ENCODE data around the gene MFGE8.

The MFGE8 gene

DNA sequence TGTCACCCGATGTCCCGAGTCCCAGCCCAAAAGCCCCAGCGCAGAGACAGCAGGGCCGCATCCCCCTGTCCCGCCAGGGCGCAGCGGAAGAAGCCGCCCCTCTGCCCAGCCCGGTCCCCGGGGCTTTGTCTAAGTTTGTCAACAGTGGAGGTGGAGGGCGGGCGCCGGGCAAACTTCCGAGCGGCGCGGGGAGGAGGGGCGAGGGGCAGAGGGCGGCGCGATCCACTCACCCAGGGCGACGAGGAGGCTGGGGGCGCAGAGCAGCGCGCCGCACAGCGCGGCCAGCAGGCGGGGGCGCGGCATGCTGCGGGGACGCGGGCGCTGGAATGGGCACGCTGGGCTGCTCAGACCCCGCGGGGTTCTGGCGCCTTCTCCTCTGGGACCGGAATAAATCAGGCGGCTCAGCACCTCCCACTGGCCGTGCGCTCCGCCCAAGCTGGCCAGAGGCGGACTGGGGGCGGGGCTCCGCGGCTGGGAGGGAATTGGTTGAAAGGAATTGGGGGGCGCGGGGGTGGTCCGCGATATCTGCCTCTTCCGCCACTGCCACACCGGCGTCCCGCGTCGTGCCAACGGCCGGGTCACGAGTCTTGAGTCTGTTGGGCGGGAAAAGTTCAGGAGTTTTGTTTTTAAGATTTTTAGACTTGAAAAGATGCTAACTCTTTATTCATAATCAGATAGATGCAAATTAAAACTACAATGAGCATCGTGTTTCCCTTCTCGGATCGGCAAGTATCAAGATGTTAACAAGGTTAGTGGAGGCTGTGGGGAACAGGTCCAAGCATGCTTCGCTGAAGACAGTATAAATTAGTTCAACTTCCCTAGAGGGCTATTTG, at the start of gene MFGE8:
Gene MFGE8 (minus strand): TSS at position 363 of the 833 bp plus-strand sequence. CDS start 60 bp downstream, at position 303.
- H3K27ac ChIP-seq (ENCODE audit: low read depth, low read length), result peak within 1 kb of the TSS; percentile 46
- no peaks in the 10 kb centered on the region for H3K27me3 ChIP-seq (ENCODE audit: low read length)
- H3K9me2 ChIP-seq (replicated peaks; ENCODE audit: insufficient read depth, low read length), result no peaks in the 10 kb centered on the region
- peak within 1 kb of the TSS; percentile 96 for H2AFZ ChIP-seq (ENCODE audit: low read depth, low read length, severe bottlenecking)
- no peaks in the 10 kb centered on the region for H3K36me3 ChIP-seq (ENCODE audit: low read length)
- H3K4me3 ChIP-seq (ENCODE audit: insufficient read depth, low read length, poor library complexity, severe bottlenecking), result peak within 1 kb of the TSS; percentile 64
- H3K79me2 ChIP-seq (ENCODE audit: insufficient read depth, low read length), result no peaks in the 10 kb centered on the region
- H3K4me2 ChIP-seq (ENCODE audit: low read depth, low read length, poor library complexity, severe bottlenecking), result peak within 1 kb of the TSS; percentile 92
- no peaks in the 10 kb centered on the region for H3K9me3 ChIP-seq (ENCODE audit: insufficient read depth, low read length)
- TF ChIP-seq EZH2phosphoT487 (conservative IDR thresholded peaks at IDR 0.05; ENCODE audit: low read length), result no peak
- no peak for TF ChIP-seq CTCF (IDR thresholded peaks at IDR 0.05; ENCODE audit: insufficient read depth, low read length, poor library complexity, severe bottlenecking)
- H4K20me1 ChIP-seq (ENCODE audit: low read depth, low read length), result no peaks in the 10 kb centered on the region
- peak within 1 kb of the TSS; percentile 66 for H3K9ac ChIP-seq (ENCODE audit: low read length)
- no peaks in the 10 kb centered on the region for H3F3A ChIP-seq (ENCODE audit: insufficient read depth)

DNA sequence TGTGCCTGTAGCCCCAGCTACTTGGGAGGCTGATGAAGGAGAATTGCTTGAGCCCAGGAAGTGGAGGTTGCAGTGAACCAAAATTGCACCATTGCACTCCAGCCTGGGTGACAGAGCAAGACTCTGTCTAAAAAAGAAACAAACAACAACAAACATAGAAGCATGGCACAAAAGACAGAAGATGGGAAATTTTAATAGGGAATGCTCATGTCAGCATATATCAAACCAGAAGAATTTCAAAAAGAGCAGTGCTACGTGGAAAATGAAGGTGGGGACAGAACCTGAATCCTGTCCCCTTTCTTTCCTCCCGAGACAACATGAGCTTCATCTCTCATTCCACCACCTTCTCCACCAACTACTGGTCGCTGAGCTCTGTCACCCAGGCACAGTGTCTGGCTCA, 46.3 kb upstream of the MFGE8 start:
- Histone ChIP-seq H3K9me3 (ENCODE audit: insufficient read depth, low read length) (no peaks in the 10 kb centered on the region), H3K4me2 (ENCODE audit: low read depth, low read length, poor library complexity, severe bottlenecking) (no peak overlapping the region), H3K9me2 (replicated peaks; ENCODE audit: insufficient read depth, low read length) (no peaks in the 10 kb centered on the region), H2AFZ (ENCODE audit: low read depth, low read length, severe bottlenecking) (no peak overlapping the region), H4K20me1 (ENCODE audit: low read depth, low read length) (no peaks in the 10 kb centered on the region), H3K27me3 (ENCODE audit: low read length) (no peaks in the 10 kb centered on the region), H3K9ac (ENCODE audit: low read length) (no peak overlapping the region), H3K27ac (ENCODE audit: low read depth, low read length) (no peak overlapping the region), H3K36me3 (ENCODE audit: low read length) (no peaks in the 10 kb centered on the region), H3F3A (ENCODE audit: insufficient read depth) (no peaks in the 10 kb centered on the region), H3K79me2 (ENCODE audit: insufficient read depth, low read length) (no peaks in the 10 kb centered on the region), H3K4me3 (ENCODE audit: insufficient read depth, low read length, poor library complexity, severe bottlenecking) (no peak overlapping the region)
- TF ChIP-seq CTCF (IDR thresholded peaks at IDR 0.05; ENCODE audit: insufficient read depth, low read length, poor library complexity, severe bottlenecking) (no peak), EZH2phosphoT487 (conservative IDR thresholded peaks at IDR 0.05; ENCODE audit: low read length) (no peak)

GRCh38 chr15:88956906-88957305, 43.7 kb upstream of the MFGE8 start:
- no peak overlapping the region for H2AFZ ChIP-seq (ENCODE audit: low read depth, low read length, severe bottlenecking)
- no peaks in the 10 kb centered on the region for H3K9me3 ChIP-seq (ENCODE audit: insufficient read depth, low read length)
- H3K9ac ChIP-seq (ENCODE audit: low read length), result no peak overlapping the region
- no peaks in the 10 kb centered on the region for H3K27me3 ChIP-seq (ENCODE audit: low read length)
- no peaks in the 10 kb centered on the region for H3F3A ChIP-seq (ENCODE audit: insufficient read depth)
- no peak overlapping the region for H3K27ac ChIP-seq (ENCODE audit: low read depth, low read length)
- no peaks in the 10 kb centered on the region for H3K36me3 ChIP-seq (ENCODE audit: low read length)
- TF ChIP-seq EZH2phosphoT487 (conservative IDR thresholded peaks at IDR 0.05; ENCODE audit: low read length) (no peak), CTCF (IDR thresholded peaks at IDR 0.05; ENCODE audit: insufficient read depth, low read length, poor library complexity, severe bottlenecking) (no peak)
- H3K9me2 ChIP-seq (replicated peaks; ENCODE audit: insufficient read depth, low read length), result no peaks in the 10 kb centered on the region
- H4K20me1 ChIP-seq (ENCODE audit: low read depth, low read length), result no peaks in the 10 kb centered on the region
- no peaks in the 10 kb centered on the region for H3K79me2 ChIP-seq (ENCODE audit: insufficient read depth, low read length)
- H3K4me3 ChIP-seq (ENCODE audit: insufficient read depth, low read length, poor library complexity, severe bottlenecking), result no peak overlapping the region
- H3K4me2 ChIP-seq (ENCODE audit: low read depth, low read length, poor library complexity, severe bottlenecking), result no peak overlapping the region
